HepG2 (cell line): ENCODE data around the gene SLC28A1. TPM values are rescaled to one million over a fixed set of nuclear protein-coding genes. Genes with fewer than 3 reads are reported as not detected.

Experiments used
- FOXP4 ChIP-seq: sonication (generic); formaldehyde crosslinking; IDR thresholded peaks from 2 replicates; pipeline ENCODE4 v1.4.0; 2020; ENCODE audit warnings: missing genetic modification reagents
- HOXA5 ChIP-seq: sonication (generic); formaldehyde crosslinking; IDR thresholded peaks from 2 replicates; pipeline ENCODE4 v1.4.0; 2020; ENCODE audit warnings: missing genetic modification reagents
- NFIC ChIP-seq: IDR thresholded peaks from 2 replicates; pipeline ENCODE4 v1.6.1; 2012; ENCODE audit warnings: mild to moderate bottlenecking, low read length, inconsistent platforms
- PAXIP1 ChIP-seq: sonication (generic); formaldehyde crosslinking; conservative IDR thresholded peaks from 2 replicates; pipeline ENCODE4 v1.4.0; 2020; ENCODE audit warnings: mild to moderate bottlenecking, missing genetic modification reagents, moderate library complexity
- POLR2A ChIP-seq, 2 experiments: IDR thresholded peaks; 2 replicates each; pipeline ENCODE4 v1.6.1; 2011; ENCODE audit warnings: low read depth in 2 of 2, low read length in 2 of 2, mild to moderate bottlenecking in 1 of 2, moderate library complexity in 1 of 2; ENCODE audit not compliant: insufficient read depth in 1 of 2
- SYNCRIP ChIP-seq: fragments of 200-400 bp; formaldehyde crosslinking; IDR thresholded peaks from 2 replicates; pipeline ENCODE4 v1.6.1; 2018; ENCODE audit warnings: mild to moderate bottlenecking, low read depth, low read length; ENCODE audit not compliant: insufficient read depth
- TFDP2 ChIP-seq: sonication (generic); formaldehyde crosslinking; IDR thresholded peaks from 2 replicates; pipeline ENCODE4 v1.4.0; 2020; ENCODE audit warnings: missing genetic modification reagents
- ZFX ChIP-seq: sonication (generic); formaldehyde crosslinking; IDR thresholded peaks from 2 replicates; pipeline ENCODE4 v1.4.0; 2020; ENCODE audit warnings: mild to moderate bottlenecking, low read depth, missing genetic modification reagents, moderate library complexity
- ZNF350 ChIP-seq: sonication (generic); formaldehyde crosslinking; IDR thresholded peaks from 2 replicates; pipeline ENCODE4 v1.4.0; 2020; ENCODE audit warnings: mild to moderate bottlenecking, low read depth, missing genetic modification reagents, borderline replicate concordance
- ZNF780A ChIP-seq: sonication (generic); formaldehyde crosslinking; IDR thresholded peaks from 2 replicates; pipeline ENCODE4 v1.8.0; 2022; ENCODE audit warnings: mild to moderate bottlenecking, missing genetic modification reagents, moderate library complexity
- ZNF792 ChIP-seq: IDR thresholded peaks from 2 replicates; pipeline ENCODE4 v1.6.1; 2016
- ZSCAN22 ChIP-seq: sonication (generic); formaldehyde crosslinking; IDR thresholded peaks from 2 replicates; pipeline ENCODE4 v1.4.0; 2020; ENCODE audit warnings: mild to moderate bottlenecking, missing genetic modification reagents
- polyA plus RNA-seq, 8 experiments: library from polyadenylated mRNA; depleted of rRNA in 3 of 8; stranded (reverse) in 7 of 8; unstranded in 1 of 8; fragments of >200 nt; fragmentation: Illumina TruSeq in 4 of 8; extraction: Trizol in 4 of 8; gene quantifications; 2 replicates each; pipeline versions ENCODE4 v1.2.1 to v1.2.3, GENCODE V29; 2011 to 2016; ENCODE audit warnings: low read depth in 4 of 8, missing spikeins in 1 of 8, mixed read lengths in 1 of 8; ENCODE audit not compliant: insufficient read depth in 1 of 8
- total RNA-seq, 5 experiments: library from RNA; depleted of rRNA; stranded (reverse); fragments of >200 nt; fragmentation: Illumina TruSeq; extraction: Trizol; gene quantifications; 2 replicates each; pipeline ENCODE4 v1.2.3, GENCODE V29; 2016; ENCODE audit warnings: low read depth in 1 of 5
- TF ChIP-seq, protein P1 (sequence below): sonication (generic); formaldehyde crosslinking; IDR thresholded peaks from 2 replicates; pipeline ENCODE4 v1.9.0; 2022; ENCODE audit warnings: missing genetic modification reagents, mild to moderate bottlenecking, borderline replicate concordance
- TF ChIP-seq, protein P2 (sequence below): sonication (generic); formaldehyde crosslinking; IDR thresholded peaks from 2 replicates; pipeline ENCODE4 v1.5.1; 2020; ENCODE audit warnings: missing genetic modification reagents, mild to moderate bottlenecking, borderline replicate concordance
- TF ChIP-seq, protein P3 (sequence below): IDR thresholded peaks from 2 replicates; pipeline ENCODE4 v1.6.1; 2016

Gene SLC28A1
- total and polyA plus RNA-seq, 2 of the 13 experiments (the other 11 are each of a cell fraction or from before 2014, with no cell fraction given) = 0.31 to 5.8 TPM

GRCh38 chr15:84911879-84912660 lies 27.6 kb downstream of the SLC28A1 start (continued):
- TF ChIP-seq, protein P1, sequence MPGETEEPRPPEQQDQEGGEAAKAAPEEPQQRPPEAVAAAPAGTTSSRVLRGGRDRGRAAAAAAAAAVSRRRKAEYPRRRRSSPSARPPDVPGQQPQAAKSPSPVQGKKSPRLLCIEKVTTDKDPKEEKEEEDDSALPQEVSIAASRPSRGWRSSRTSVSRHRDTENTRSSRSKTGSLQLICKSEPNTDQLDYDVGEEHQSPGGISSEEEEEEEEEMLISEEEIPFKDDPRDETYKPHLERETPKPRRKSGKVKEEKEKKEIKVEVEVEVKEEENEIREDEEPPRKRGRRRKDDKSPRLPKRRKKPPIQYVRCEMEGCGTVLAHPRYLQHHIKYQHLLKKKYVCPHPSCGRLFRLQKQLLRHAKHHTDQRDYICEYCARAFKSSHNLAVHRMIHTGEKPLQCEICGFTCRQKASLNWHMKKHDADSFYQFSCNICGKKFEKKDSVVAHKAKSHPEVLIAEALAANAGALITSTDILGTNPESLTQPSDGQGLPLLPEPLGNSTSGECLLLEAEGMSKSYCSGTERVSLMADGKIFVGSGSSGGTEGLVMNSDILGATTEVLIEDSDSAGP (CRISPR knock-in tag) = peak; percentile 2; the same call in 1 of the 2 replicates
- no peak for TF ChIP-seq ZNF780A (CRISPR knock-in tag)
- TF ChIP-seq POLR2A (IDR thresholded peaks at IDR 0.05; ENCODE audit: insufficient read depth in 1 of 2, low read depth in 2 of 2, low read length in 2 of 2) = peak; percentile 52 to 73; a peak in 3 of 4 replicates
- TF ChIP-seq SYNCRIP = no peak
- TF ChIP-seq HOXA5 = peak; percentile 29; the same call in 1 of the 2 replicates
- no peak for TF ChIP-seq ZSCAN22 (CRISPR knock-in tag)
- peak; percentile 66 for TF ChIP-seq PAXIP1
- TF ChIP-seq, protein P2, sequence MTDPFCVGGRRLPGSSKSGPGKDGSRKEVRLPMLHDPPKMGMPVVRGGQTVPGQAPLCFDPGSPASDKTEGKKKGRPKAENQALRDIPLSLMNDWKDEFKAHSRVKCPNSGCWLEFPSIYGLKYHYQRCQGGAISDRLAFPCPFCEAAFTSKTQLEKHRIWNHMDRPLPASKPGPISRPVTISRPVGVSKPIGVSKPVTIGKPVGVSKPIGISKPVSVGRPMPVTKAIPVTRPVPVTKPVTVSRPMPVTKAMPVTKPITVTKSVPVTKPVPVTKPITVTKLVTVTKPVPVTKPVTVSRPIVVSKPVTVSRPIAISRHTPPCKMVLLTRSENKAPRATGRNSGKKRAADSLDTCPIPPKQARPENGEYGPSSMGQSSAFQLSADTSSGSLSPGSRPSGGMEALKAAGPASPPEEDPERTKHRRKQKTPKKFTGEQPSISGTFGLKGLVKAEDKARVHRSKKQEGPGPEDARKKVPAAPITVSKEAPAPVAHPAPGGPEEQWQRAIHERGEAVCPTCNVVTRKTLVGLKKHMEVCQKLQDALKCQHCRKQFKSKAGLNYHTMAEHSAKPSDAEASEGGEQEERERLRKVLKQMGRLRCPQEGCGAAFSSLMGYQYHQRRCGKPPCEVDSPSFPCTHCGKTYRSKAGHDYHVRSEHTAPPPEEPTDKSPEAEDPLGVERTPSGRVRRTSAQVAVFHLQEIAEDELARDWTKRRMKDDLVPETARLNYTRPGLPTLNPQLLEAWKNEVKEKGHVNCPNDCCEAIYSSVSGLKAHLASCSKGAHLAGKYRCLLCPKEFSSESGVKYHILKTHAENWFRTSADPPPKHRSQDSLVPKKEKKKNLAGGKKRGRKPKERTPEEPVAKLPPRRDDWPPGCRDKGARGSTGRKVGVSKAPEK = no peak
- TF ChIP-seq, protein P3, sequence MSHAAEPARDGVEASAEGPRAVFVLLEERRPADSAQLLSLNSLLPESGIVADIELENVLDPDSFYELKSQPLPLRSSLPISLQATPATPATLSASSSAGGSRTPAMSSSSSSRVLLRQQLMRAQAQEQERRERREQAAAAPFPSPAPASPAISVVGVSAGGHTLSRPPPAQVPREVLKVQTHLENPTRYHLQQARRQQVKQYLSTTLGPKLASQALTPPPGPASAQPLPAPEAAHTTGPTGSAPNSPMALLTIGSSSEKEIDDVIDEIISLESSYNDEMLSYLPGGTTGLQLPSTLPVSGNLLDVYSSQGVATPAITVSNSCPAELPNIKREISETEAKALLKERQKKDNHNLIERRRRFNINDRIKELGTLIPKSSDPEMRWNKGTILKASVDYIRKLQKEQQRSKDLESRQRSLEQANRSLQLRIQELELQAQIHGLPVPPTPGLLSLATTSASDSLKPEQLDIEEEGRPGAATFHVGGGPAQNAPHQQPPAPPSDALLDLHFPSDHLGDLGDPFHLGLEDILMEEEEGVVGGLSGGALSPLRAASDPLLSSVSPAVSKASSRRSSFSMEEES = no peak
- peak; percentile 62; the same call in 1 of the 2 replicates for TF ChIP-seq ZNF792 (CRISPR knock-in tag)
- TF ChIP-seq ZFX (CRISPR knock-in tag) = peak; percentile 81
- TF ChIP-seq TFDP2 = no peak
- TF ChIP-seq FOXP4 (CRISPR knock-in tag) = peak; percentile 29; the same call in 1 of the 2 replicates
- TF ChIP-seq NFIC = peak; percentile 54; the same call in 1 of the 2 replicates
- peak; percentile 38; the same call in 1 of the 2 replicates for TF ChIP-seq ZNF350
